Loucy (cell line): ENCODE data around the gene RABGGTA.

Experiments
- EZH2phosphoT487 ChIP-seq: fragments of 200-600 bp; IDR thresholded peaks from 2 replicates; pipeline ENCODE4 v1.6.1; 2018; ENCODE audit warnings: antibody characterized with exemption, mild to moderate bottlenecking, moderate library complexity, borderline replicate concordance
- TF ChIP-seq, protein P1 (sequence below): fragments of 200-600 bp; sonication (generic); conservative IDR thresholded peaks from 2 replicates; pipeline ENCODE4 v1.5.1; 2014; ENCODE audit warnings: mild to moderate bottlenecking, antibody characterized with exemption, low read length

DNA sequence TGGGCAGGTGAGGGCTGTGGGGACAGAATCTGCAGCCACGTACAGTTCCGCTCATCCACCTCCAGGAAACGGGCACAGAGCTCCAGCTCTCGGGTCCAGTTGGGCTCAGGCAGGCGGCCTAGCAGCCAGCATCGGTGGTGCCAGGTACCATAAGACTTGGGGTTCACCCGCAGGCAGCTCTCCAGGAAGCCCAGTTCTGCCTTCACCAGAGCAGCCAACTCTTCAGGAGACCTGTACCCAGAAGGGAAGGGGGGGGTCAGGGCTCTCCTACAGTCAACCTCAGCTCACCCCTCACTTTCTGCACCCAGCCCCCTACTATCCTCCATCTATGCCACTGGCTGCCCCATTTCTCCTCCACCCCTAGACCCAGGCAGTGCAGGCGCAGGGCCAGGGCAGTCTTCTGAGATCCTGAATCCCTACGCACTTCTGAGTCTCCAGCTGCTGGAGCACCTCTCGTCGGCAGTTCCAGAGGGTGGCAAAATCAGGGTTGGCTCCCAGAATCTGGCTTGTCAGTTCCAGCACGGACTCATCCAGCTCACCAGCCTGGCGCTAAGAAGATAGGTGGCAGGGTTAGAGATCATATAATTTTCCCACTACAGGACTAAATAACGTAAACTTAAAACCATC, 1.4 kb downstream of the RABGGTA start:
- TF ChIP-seq, protein P1, sequence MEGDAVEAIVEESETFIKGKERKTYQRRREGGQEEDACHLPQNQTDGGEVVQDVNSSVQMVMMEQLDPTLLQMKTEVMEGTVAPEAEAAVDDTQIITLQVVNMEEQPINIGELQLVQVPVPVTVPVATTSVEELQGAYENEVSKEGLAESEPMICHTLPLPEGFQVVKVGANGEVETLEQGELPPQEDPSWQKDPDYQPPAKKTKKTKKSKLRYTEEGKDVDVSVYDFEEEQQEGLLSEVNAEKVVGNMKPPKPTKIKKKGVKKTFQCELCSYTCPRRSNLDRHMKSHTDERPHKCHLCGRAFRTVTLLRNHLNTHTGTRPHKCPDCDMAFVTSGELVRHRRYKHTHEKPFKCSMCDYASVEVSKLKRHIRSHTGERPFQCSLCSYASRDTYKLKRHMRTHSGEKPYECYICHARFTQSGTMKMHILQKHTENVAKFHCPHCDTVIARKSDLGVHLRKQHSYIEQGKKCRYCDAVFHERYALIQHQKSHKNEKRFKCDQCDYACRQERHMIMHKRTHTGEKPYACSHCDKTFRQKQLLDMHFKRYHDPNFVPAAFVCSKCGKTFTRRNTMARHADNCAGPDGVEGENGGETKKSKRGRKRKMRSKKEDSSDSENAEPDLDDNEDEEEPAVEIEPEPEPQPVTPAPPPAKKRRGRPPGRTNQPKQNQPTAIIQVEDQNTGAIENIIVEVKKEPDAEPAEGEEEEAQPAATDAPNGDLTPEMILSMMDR = no peak
- no peak for TF ChIP-seq EZH2phosphoT487
